PC-3 (cell line): Measurements from ENCODE around the gene CHD5.

Experiments used
- EZH2 ChIP-seq: fragments of 300-600 bp; sonication (generic); IDR thresholded peaks from one replicate; pipeline ENCODE4 v1.6.1; 2017; ENCODE audit warnings: antibody characterized with exemption, mild to moderate bottlenecking, low read length; ENCODE audit not compliant: unreplicated experiment
- EZH2phosphoT487 ChIP-seq: fragments of 300-600 bp; sonication (generic); IDR thresholded peaks from 2 replicates; pipeline ENCODE4 v1.6.1; 2018; ENCODE audit warnings: mild to moderate bottlenecking, antibody characterized with exemption, low read length, borderline replicate concordance
- TF ChIP-seq, protein P1 (sequence below): fragments of 300-600 bp; sonication (generic); conservative IDR thresholded peaks from 2 replicates; pipeline ENCODE4 v1.5.1; 2017; ENCODE audit warnings: antibody characterized with exemption, low read depth, mild to moderate bottlenecking, low read length

DNA sequence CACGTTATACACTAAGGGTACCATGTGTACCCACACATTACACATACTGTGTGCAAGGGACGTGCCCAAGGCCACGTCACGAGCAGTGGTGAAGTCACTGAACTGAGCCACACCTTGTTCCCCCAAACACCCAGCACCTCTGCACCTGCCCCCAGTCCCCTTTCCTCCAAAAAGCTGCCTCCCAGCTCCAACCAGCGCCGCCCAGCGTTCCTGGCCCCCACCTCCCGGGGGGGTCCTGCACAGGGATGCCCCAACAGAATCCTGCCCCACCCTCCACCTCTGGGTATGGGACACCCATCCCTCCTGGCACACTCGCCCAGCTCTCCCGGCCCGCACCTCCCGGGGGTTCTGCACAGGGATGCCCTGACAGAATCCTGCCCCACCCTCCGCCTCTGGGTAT, 54.1 kb downstream of the CHD5 start:
- TF ChIP-seq EZH2 = no peak
- TF ChIP-seq, protein P1, sequence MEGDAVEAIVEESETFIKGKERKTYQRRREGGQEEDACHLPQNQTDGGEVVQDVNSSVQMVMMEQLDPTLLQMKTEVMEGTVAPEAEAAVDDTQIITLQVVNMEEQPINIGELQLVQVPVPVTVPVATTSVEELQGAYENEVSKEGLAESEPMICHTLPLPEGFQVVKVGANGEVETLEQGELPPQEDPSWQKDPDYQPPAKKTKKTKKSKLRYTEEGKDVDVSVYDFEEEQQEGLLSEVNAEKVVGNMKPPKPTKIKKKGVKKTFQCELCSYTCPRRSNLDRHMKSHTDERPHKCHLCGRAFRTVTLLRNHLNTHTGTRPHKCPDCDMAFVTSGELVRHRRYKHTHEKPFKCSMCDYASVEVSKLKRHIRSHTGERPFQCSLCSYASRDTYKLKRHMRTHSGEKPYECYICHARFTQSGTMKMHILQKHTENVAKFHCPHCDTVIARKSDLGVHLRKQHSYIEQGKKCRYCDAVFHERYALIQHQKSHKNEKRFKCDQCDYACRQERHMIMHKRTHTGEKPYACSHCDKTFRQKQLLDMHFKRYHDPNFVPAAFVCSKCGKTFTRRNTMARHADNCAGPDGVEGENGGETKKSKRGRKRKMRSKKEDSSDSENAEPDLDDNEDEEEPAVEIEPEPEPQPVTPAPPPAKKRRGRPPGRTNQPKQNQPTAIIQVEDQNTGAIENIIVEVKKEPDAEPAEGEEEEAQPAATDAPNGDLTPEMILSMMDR = no peak
- TF ChIP-seq EZH2phosphoT487 = no peak
